Bronchial epithelial cell (primary cell): ENCODE results near the gene TGFBR1. TPM values are rescaled to one million over a fixed set of nuclear protein-coding genes. Genes with fewer than 3 reads are reported as not detected.

Experiments
- DNase-seq: peaks from one replicate; pipeline ENCODE4 v3.0.0-alpha.2; 2010; ENCODE audit warnings: low read depth
- FAIRE-seq: peaks from 2 replicates; lab custom pipeline; 2011; peaks lifted over from hg19 to GRCh38; lab: Jason Lieb, UNC
- H3K27me3 ChIP-seq: 2 replicates; pipeline ENCODE4 v1.5.1; 2011; ENCODE audit warnings: low read length; ENCODE audit not compliant: control insufficient read depth, insufficient read depth
- H3K36me3 ChIP-seq: 2 replicates; pipeline ENCODE4 v1.5.1; 2011; ENCODE audit warnings: low read length; ENCODE audit not compliant: control insufficient read depth, insufficient read depth
- H3K4me3 ChIP-seq: 2 replicates; pipeline ENCODE4 v1.5.1; 2011; ENCODE audit warnings: mild to moderate bottlenecking, low read depth, low read length, control low read depth
- total RNA-seq: library from RNA; depleted of rRNA; stranded (reverse); fragments of >200 nt; gene quantifications from 2 replicates; pipeline ENCODE4 v1.2.1, GENCODE V29; 2014
- TF ChIP-seq, protein P1 (sequence below): IDR thresholded peaks from 2 replicates; pipeline ENCODE4 v1.5.1; 2011; ENCODE audit warnings: mild to moderate bottlenecking, moderate library complexity, low read length, control low read depth, inconsistent platforms; ENCODE audit not compliant: insufficient read depth, severe bottlenecking

The TGFBR1 gene
- total RNA-seq, 1 donor from 2014 or later: 110 TPM

DNA sequence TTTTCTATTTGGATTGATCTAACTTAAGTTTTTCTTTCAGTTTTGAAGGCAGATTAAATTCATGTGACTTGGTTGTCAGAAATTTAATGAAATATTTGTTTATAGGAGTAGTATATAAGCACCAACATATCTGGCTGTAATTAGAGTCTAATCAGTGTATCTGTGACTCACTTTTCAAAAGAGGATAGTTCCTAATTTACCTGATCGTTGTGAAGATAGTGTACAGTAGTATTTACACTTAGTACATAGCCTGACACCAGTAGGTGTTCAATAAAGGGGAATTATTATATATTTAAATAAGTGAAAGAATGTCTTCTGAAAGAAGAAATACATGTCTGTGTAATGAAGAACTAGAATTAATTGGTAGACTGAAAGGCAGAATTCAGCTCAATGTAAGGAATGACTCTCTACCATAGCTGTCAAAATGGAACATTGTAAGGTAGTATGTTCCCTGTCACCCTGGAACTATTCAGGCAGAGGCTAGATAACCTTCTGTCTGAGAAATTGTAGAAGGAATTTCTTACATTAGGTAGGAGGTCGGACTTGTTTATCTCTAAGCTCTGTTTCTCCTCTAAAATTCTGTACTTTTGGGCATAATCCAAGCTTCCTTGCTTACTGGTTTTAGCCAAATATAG, 8.6 kb downstream of the TGFBR1 start:
- FAIRE-seq: no peak
- Histone ChIP-seq H3K36me3 (no peaks in the 10 kb centered on the region), H3K4me3 (no peak overlapping the region), H3K27me3 (no peaks in the 10 kb centered on the region)
- no peak for DNase-seq
- TF ChIP-seq, protein P1, sequence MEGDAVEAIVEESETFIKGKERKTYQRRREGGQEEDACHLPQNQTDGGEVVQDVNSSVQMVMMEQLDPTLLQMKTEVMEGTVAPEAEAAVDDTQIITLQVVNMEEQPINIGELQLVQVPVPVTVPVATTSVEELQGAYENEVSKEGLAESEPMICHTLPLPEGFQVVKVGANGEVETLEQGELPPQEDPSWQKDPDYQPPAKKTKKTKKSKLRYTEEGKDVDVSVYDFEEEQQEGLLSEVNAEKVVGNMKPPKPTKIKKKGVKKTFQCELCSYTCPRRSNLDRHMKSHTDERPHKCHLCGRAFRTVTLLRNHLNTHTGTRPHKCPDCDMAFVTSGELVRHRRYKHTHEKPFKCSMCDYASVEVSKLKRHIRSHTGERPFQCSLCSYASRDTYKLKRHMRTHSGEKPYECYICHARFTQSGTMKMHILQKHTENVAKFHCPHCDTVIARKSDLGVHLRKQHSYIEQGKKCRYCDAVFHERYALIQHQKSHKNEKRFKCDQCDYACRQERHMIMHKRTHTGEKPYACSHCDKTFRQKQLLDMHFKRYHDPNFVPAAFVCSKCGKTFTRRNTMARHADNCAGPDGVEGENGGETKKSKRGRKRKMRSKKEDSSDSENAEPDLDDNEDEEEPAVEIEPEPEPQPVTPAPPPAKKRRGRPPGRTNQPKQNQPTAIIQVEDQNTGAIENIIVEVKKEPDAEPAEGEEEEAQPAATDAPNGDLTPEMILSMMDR: no peak

DNA sequence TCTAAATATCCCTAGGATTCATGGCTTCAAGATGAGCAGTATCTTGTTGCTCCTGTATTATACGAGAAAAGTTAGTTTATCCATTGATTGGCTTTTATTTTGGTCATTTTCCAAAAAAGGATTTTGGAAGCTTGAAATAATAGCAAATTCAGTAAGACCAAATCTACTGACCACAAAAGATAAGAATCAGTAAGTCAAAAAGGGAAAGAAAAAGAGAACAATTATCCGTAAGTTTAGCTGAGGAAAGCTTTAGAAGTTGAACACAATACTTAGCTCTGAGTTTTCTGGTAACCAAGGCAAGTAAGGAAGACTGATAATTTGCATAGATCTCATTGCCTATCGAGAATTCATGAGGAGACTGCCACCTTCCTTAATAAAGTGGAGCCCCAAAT, 9.1 kb downstream of the TGFBR1 start:
- Histone ChIP-seq H3K36me3 (no peaks in the 10 kb centered on the region), H3K4me3 (no peak overlapping the region), H3K27me3 (no peaks in the 10 kb centered on the region)
- FAIRE-seq: no peak
- DNase-seq: no peak
- TF ChIP-seq, protein P1: no peak

DNA sequence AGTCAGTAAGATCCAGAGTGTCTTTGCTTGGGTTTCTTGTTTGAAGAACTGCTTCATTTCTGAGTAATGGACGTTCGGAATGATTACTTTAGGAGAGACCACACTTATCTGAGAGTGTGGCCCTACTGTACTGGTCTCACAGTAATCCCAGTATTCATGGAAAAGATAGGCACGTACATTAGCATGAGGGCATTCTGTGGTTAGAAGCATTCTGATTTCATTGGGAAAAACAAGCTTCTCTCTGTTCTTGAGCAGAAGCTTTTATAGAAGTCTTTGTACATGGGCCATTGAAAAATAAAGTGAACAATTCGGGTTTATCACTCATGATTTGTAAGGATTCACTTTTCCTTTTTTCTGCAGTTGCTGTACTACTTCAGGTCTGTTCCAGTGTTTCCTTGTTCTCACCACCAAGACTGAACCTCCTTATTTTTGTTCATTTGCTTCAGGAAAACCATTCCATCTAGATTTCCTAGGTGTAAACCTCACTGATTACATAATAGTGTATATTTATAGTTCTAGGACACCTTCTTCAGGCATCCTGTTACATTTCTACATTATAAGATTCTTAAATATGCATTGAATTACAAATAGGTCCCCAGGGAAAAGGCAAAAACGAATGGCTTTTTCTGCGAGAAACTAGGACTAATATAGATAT, 10.1 kb downstream of the TGFBR1 start:
- no peaks in the 10 kb centered on the region for H3K36me3 ChIP-seq
- TF ChIP-seq, protein P1: no peak
- H3K4me3 ChIP-seq: no peak overlapping the region
- DNase-seq (no peak), FAIRE-seq (no peak)
- H3K27me3 ChIP-seq: no peaks in the 10 kb centered on the region

DNA sequence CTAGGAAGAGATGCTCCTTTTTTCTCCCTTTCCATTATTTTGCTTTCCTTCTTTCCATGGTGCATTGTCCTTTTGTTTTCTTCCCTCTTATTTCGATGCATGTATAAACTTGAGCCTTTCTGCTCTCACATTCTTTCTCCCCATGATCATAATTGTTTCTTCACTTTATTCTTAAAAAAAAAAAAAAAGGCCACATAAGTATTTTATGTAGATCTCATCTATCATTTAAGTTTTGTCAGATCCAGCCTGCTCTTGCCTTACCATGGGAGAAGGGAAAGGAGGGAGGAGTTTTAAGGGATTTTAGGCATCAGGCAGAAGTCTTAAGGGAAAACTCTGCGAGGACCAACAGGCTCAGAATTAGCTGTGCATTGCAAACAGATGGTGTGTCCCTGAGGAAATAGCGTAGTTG, 11.1 kb downstream of the TGFBR1 start:
- TF ChIP-seq, protein P1: no peak
- no peaks in the 10 kb centered on the region for H3K36me3 ChIP-seq
- DNase-seq (peak; percentile 62), FAIRE-seq (no peak)
- H3K27me3 ChIP-seq: no peaks in the 10 kb centered on the region
- H3K4me3 ChIP-seq: no peak overlapping the region

DNA sequence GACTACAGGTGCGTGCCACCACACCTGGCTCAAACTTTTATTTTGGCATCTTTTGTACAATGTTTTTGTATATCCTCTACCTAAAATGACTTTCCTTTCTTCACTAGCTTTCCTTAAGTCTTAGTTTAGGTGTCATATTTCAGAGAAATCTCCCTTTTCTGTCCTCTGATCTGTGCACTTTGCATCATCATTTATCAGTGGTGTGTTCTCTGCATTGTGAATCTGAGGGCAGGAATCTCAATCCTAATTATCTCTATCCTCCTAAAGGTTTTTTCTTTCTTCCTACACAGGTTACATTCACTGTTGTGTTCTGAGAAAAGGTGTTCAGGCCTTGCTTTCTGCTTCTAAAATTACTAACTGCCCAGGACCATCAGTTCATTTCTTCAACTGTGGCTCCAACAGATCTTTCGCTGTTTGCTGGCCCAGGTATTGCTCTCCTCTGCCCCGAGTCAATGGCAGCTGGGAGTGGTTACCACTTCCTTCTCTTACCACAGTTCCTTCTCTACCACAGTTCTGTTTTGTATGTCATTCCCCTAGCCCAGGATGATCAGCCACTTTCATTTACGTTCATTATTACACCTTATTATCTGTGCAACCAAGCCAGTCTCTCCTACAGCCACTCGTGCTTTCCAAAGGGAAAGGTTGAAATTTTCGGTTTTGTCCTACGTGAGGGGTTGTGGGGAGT, 14.0 kb downstream of the TGFBR1 start:
- FAIRE-seq: no peak
- TF ChIP-seq, protein P1: no peak
- Histone ChIP-seq H3K27me3 (no peaks in the 10 kb centered on the region), H3K36me3 (no peaks in the 10 kb centered on the region), H3K4me3 (no peak overlapping the region)
- DNase-seq: no peak
